ENCODE results near the gene ANP32E.
A peak's percentile ranks its signal among the peaks of the same experiment; 100 is the strongest.

ANP32E gene

GRCh38 chr1:150235852-150236613 lies at the start of gene ANP32E:
ANP32E (minus strand) TSS chr1:150236112; CDS start chr1:150235786, 326 bp downstream.
- peak; percentile 84 to 91 for DNase-seq (ENCODE audit: low read depth in 2 of 2)

- DNase-seq (ENCODE audit: low read depth in 2 of 2): no peak
Observed at GRCh38 chr1:150283260-150283659, 47.3 kb upstream of the ANP32E start.

GRCh38 chr1:150282558-150282958 lies 46.6 kb upstream of the ANP32E start:
- DNase-seq (ENCODE audit: low read depth in 2 of 2): peak in 1 of 2 donors; percentile 3

DNA sequence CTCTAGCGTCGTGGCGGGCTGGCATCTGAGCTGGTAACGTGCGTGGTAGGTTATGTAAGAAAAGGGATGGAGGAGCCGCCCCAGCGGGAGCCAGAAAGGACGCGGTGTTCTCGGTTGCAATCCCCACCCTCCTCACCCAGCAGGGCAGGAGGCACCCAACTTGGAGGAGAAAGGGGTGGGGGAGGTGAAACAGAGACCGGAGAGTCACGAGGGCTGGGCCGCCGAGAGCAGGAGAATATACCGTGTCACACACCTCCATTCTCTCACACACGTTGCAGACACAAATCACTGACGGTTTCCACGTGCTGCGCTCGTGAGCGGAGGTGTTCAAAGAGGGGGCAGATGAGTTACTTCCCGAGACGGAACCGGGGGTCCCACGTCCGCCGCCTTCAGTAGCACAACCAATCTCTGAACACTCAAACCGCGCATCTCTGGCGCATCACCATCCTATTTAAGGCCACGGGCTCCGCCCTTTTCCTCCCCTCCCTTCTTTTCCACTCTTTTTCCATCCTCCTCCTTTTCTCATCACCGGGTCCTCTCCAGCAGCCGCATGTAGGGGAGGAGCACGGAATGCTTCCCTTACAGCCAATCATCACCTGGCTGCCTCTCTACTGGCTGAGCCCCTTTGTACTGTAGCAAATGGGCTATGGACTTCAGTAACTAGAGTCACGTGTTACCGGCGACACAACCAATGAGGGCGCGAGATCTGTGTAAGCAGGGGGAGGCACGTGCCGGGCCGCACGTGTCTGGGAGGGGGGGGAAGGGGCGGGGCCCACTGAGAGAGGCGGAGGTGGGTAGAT lies 46.0 kb upstream of the ANP32E start, which contains the start of gene CIART:
Gene CIART, plus strand, starts transcription at position 797 of the 800 bp plus-strand sequence. CDS start 714 bp downstream, outside the sequence.
- DNase-seq (ENCODE audit: low read depth in 2 of 2): peak; percentile 77 to 87

GRCh38 chr1:150281221-150281757 lies 45.4 kb upstream of the ANP32E start:
- DNase-seq (ENCODE audit: low read depth in 2 of 2): peak; percentile 37 to 48

GRCh38 chr1:150280138-150280707 lies 44.3 kb upstream of the ANP32E start:
- DNase-seq (ENCODE audit: low read depth in 2 of 2): no peak

GRCh38 chr1:150273311-150273710 lies 37.4 kb upstream of the ANP32E start:
- no peak for DNase-seq (ENCODE audit: low read depth in 2 of 2)

DNA sequence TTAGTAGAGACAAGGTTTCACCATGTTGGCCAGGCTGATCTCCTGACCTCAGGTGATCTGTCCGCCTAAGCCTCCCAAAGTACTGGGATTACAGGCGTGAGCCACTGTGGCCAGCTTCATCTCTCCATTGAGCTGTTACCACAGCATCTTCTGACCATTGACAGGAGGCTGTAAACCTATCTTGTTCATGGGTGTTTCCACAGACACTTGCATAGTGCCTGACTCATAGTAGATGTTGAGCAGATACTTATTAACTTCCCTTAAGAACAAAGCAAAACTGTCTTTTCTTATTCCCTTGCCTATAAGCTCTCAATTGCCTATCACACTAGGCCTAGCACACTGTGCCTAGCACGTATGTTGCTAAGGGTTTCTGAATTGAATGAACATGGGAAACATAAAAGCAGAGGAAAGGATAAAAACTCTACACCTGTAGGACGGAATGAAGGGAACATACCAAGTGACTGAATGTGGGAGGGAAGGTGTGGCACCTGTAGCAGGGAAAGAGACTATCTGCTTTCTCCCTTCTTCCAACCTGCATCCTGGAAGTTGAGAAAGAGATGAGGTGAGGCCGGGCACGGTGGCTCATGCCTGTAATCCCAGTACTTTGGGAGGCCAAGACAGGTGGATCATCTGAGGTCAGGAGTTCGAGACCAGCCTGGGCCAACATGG lies 35.5 kb upstream of the ANP32E start:
- no peak for DNase-seq (ENCODE audit: low read depth in 2 of 2)

GRCh38 chr1:150269451-150269850 lies 33.5 kb upstream of the ANP32E start:
- DNase-seq (ENCODE audit: low read depth in 2 of 2): no peak

GRCh38 chr1:150268705-150269403 lies 32.9 kb upstream of the ANP32E start, which contains the start of gene APH1A:
APH1A (minus strand) TSS chr1:150269016; CDS start chr1:150268810, 206 bp downstream.
- DNase-seq (ENCODE audit: low read depth in 2 of 2): peak; percentile 89 to 90

- peak in 1 of 2 donors; percentile 3 for DNase-seq (ENCODE audit: low read depth in 2 of 2)
Observed at GRCh38 chr1:150268340-150268704, 32.4 kb upstream of the ANP32E start.

- DNase-seq (ENCODE audit: low read depth in 2 of 2): no peak
Observed at GRCh38 chr1:150267896-150268295, 32.0 kb upstream of the ANP32E start.

GRCh38 chr1:150263549-150263948 lies 27.6 kb upstream of the ANP32E start:
- no peak for DNase-seq (ENCODE audit: low read depth in 2 of 2)

- DNase-seq (ENCODE audit: low read depth in 2 of 2): no peak
Observed at GRCh38 chr1:150262388-150263320, 26.7 kb upstream of the ANP32E start.

- DNase-seq (ENCODE audit: low read depth in 2 of 2): no peak
Observed at GRCh38 chr1:150261367-150261766, 25.5 kb upstream of the ANP32E start.

DNA sequence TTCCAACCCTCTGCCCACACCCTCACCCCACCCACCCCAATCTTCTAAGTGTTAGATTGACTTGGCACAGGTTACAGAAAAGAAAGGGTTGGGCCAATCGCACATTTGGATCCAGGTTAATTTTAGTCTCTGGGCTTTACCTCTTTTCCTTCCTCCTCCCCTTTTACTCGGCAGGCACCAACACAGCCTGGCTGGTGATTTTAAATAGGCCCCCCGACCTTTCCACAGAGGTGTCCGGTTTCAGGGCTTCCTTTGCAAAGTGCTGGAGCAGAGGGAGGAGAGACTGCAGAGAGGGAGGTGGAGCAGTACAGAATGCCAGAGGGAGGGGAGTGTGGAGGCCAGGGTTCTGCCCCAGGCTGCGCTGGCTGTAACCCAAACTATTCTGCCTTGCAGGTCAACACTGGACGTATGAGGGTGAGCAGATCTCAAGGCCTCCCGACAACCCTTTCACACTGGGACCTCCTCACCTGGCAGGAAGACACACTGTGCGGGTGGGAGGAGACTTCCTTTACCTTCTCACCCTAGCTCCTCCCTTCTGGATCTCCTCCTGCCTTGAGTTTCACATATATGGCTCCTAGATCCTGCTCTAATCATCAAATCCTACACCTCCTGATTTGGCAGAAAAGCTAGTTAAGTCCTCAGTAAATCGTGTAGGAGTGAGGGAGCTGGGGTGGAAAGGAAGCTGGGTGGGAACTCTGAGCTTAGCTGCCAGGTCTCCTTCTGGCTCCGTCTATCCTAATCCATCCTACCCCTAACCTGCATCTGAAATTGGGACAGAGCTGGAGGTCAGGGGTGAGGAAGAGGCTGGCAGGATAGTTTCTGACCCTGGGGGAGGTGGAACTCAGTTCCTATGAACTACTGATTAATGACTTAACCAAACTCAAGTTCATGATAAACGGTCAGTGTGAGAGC lies 24.1 kb upstream of the ANP32E start:
- DNase-seq (ENCODE audit: low read depth in 2 of 2): no peak

- no peak for DNase-seq (ENCODE audit: low read depth in 2 of 2)
Observed at GRCh38 chr1:150259217-150259616, 23.3 kb upstream of the ANP32E start.

Data from stimulated activated CD8-positive, alpha-beta memory T cell treated with anti-CD3 and anti-CD28 coated beads, Interleukin-7, amount 100 ng/mL, for 4 hours (primary cell).